Stimulated activated CD8-positive, alpha-beta memory T cell treated with anti-CD3 and anti-CD28 coated beads, Interleukin-7, amount 100 ng/mL, for 1 hour (primary cell): ENCODE data around the gene TIMM10.

Experiments
- DNase-seq, 2 donors: peaks; one replicate each; pipeline ENCODE4 v3.0.0-alpha.2; 2020; ENCODE audit warnings: low read depth in 2 of 2

The TIMM10 gene

DNA sequence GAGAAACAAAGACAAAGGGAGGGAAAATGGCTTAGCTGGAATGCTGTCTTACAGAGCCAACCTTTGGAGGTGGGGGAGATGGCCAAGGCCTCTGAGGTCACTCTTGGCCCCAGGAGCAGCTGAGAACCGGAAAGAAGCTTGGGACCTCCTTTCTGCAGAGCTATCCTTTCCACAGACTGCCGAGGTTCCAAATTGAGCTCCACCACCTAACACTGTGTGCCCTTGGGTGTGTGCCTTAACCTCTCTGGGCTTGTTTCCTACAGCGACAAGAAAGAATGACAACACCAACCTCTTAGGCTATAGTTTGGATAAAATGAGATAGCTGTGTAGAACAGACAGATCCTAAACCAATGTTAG lies 47.0 kb downstream of the TIMM10 start:
- DNase-seq, result no peak

DNA sequence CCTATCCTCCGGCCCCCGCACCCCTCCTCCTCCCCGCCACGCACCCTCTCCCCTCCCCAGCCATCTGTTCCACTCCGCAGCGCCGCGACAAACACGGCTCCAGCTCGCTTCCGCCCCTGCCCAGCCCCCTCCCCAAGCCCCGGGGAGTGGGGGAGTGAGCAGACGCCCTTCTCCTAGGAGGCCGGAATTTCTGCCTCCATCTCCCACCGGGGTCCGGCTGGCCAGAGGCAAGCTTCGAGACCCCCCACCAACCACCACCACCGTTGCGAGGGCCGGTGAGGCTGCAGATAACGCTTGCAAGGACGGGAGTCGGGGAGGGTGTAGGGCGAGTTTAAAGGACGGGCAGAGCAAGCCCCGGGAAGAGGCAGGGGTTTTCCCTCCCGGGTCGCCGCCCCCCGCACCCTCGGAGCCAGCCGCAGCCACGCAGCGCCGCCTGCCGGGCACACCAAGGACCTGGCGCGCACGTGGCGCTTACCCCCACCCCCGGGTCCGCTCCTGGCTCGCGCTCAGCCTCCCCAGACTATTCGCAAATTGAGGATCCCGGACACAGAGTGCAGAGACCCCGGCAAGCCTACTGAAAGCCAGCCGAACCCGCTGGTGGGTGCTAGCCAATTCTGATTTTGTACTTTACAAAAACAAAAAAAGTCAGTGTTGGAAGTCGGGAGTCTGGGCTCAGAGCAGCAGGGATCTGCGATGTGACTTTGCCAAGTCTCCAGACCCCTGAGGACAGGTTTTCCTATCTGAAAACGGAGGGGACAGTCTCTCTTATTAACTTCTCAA lies 47.6 kb downstream of the TIMM10 start:
- no peak for DNase-seq

DNA sequence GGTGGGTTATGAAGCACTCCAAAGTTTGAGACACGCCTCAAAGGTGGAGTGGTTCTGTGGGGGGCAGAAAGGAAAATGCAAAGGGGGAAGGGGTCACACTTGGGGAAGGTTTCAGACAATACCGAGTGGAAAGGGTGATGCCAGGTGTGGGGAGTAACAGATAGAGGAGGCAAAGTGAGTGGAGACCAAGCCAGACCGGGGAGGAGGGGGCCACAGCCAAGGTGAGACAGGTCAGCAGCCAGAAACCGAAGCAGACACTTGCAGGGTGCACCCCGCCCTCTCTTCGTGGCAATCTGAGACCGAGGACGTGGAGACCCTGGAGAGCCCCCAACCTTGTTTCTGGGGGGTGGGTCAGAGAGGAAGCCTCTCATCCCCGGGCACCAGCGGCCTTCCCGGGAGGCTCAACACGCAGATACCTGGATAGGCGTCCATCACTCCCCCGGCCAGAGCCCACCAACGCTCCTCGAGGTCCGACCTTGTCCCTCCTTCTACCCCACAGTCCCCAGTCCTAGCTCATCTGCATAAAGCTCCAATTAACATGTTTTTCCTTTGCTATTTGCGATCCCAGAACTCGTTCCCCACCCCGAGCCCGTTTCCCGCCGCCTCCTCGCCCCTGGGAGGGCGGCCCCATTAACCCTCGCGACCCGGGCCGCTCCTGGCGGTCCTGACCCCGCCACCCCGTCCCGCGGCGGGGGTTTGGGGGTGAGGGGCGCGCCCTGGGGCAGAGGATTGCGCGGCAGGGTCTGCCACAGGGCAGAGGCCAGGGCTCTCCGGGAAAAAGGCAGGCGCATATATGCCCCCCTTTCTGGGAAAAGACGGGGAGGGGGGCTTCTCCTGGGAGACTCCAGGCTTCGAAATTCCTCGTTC lies 48.4 kb downstream of the TIMM10 start:
- DNase-seq, result no peak

DNA sequence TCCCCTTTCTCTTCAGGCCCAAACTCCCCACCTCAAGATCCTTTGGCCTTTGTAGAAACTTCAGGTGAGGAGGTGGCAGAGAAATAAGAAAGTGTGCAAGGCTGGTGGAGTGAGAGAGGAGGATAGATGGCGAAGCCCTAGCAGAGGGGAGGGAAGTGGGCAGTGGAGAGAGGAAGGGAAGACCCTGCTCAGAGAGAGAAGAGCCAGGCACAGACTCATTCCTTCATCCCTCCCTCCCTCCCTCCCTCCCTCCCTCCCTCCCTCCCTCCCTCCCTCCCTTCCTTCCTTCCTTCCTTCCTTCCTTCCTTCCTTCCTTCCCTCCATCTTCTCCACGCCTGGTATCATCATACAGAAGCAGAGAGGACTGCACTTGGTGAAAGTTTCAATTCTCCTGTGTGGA lies 49.2 kb downstream of the TIMM10 start:
- DNase-seq, result no peak

DNA sequence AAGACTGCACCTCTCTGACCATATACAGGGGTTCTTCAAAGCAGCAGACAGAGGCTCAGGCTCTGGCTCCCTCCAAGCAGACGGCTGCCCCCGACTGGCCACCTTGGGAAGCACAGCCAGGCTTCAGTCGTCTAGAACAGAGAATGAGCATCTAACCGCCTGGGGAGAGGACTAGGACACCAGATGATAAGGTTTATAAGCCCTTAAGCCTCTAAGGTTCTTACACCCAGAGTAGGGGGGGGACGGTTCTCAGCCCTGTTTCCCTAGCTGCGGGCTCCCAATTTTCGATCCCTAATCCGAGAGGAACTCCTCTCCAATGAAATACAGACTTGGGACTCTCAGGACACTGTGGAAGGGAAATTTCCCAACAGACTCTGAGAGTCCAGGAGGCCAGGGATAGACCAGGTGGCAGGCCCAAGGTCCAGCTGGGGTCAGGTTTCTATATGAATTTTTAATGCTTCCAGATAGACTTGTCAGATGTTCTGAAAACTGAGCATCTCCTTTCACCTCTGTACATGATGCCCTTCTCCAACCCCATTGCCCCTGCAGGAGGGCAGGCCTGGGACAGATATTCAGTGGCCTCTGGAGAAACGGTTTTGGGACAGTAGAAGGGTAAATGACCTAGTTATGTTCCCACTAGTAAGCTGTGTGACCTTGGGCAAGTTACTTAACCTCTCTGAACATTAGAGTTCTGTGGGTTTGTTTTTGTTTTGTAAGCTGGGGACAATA lies 50.0 kb downstream of the TIMM10 start:
- DNase-seq, result peak in 1 of 2 donors; percentile 43

DNA sequence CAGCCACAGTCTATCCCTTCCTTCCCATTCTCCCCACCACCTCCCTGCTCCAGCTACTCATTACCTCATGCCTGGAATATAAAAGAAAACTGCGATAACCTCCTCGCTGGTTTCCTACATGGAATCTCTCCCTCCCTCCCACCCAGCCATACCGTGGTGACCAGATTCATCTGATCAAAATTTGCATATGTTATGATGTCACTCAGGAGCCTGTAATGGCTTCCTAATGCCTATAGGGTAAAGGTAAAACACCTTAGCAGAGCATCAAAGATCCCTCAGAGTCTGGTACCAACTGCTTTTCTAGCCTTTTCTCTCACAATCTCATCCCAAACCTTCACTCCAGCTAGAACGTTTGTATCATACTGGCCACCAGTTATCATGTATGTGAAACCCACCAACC lies 50.6 kb downstream of the TIMM10 start:
- DNase-seq, result no peak

DNA sequence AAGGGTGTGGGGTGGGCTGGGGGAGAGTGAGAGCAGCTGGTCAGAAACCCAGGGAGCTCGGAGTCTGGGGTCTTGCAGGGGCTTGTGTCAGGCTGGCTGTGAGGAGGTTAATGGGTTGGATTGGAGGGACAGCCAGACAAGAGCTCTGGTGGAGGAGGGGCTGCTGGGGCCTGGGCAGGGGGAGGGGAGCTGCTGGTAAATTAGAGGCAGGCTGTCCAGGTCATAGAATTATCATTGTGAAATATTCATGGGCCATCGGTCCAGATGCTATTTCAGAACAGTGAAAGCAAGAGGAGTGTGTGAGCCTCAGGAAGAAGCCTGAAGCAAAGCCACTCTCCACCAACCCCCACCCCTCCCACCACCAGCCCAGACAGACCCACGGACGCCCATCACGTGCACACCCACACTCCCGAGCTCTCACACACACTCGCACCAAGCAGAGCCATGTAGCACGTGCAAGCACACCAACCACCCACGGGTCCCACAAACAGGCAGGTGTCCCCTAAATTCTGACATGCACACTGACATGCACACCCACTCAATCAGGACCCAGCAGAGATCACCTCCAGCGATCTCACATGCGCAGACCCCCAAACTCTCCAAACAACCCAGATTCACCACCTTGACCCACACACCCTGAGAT lies 51.4 kb downstream of the TIMM10 start:
- DNase-seq, result no peak
